ENCODE results near the gene HBE1. TPM values are rescaled to one million over a fixed set of nuclear protein-coding genes. Genes with fewer than 3 reads are reported as not detected.

HBE1 gene
- total and polyA plus RNA-seq, 7 donors: not detected

GRCh38 chr11:5282628-5283027 lies 12.9 kb upstream of the HBE1 start:
- intact Hi-C loops (cut with DNase I): no loop called here
- no peak for TF ChIP-seq CTCF (IDR thresholded peaks at IDR 0.05)
- 48 to 61% (median 60%) methylated on average over 2 of the region's 2 CpGs for WGBS, 3 donors

GRCh38 chr11:5281596-5281995 lies 11.9 kb upstream of the HBE1 start:
- no peak overlapping the region for H3K4me3 ChIP-seq
- no peak overlapping the region for H3K27ac ChIP-seq
- intact Hi-C loops (cut with DNase I): no loop called here
- no peak for DNase-seq
- no peak for ATAC-seq
- no peaks in the 10 kb centered on the region for H3K36me3 ChIP-seq (ENCODE audit: insufficient read depth in 1 of 2, low read depth in 1 of 2)
- no peaks in the 10 kb centered on the region for H3K27me3 ChIP-seq (ENCODE audit: insufficient read depth in 3 of 3, low read length in 2 of 3)
- H3K4me1 ChIP-seq: no peaks in the 10 kb centered on the region
- no peak for TF ChIP-seq CTCF (IDR thresholded peaks at IDR 0.05)
- no peaks in the 10 kb centered on the region for H3K9me3 ChIP-seq

More at GRCh38 chr11:5282628-5283027, 12.9 kb upstream of the HBE1 start:
- Histone ChIP-seq H3K4me3 (no peak overlapping the region), H3K27ac (no peak overlapping the region), H3K9me3 (no peaks in the 10 kb centered on the region), H3K4me1 (no peaks in the 10 kb centered on the region), H3K36me3 (ENCODE audit: insufficient read depth in 1 of 2, low read depth in 1 of 2) (no peaks in the 10 kb centered on the region), H3K27me3 (ENCODE audit: insufficient read depth in 3 of 3, low read length in 2 of 3) (no peaks in the 10 kb centered on the region)
- ATAC-seq (no peak), DNase-seq (no peak)

DNA sequence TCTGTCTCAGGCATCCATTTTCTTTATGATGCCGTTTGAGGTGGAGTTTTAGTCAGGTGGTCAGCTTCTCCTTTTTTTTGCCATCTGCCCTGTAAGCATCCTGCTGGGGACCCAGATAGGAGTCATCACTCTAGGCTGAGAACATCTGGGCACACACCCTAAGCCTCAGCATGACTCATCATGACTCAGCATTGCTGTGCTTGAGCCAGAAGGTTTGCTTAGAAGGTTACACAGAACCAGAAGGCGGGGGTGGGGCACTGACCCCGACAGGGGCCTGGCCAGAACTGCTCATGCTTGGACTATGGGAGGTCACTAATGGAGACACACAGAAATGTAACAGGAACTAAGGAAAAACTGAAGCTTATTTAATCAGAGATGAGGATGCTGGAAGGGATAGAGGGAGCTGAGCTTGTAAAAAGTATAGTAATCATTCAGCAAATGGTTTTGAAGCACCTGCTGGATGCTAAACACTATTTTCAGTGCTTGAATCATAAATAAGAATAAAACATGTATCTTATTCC lies 10.9 kb upstream of the HBE1 start:
- intact Hi-C loops (cut with DNase I): no loop called here
- peak; percentile 54 to 66 for DNase-seq

DNA sequence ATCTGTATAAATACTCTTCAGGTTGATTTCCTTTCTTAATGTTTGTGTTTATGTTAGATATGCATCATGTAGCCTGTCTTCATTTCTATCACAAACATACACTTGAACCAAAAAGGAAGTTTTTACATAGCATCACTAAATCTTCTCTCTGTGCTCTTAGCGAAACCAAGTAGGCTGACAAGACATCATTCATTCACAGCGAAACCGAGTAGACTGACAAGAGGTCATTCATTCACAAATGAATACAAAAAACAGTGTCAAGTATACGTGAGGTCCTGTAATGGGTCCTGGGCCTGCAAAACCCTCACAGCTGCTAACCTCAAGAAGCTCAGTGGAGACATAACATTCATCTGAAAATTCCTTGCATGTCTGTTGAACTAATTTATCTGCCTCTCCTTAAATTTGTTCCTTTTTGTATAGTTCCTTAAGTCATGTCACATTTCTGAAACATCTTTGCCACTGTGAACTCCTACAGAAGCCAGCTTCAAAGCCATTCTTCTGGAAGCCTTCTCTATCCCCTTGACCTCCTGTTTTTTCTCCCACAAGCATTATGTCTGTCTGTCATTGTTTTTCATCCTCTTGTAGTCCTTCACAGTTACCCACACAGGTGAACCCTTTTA lies 9.8 kb upstream of the HBE1 start:
- no peaks in the 10 kb centered on the region for H3K4me1 ChIP-seq

More for the DNA sequence above, 10.9 kb upstream of the HBE1 start:
- H3K4me1 ChIP-seq: no peaks in the 10 kb centered on the region
- H3K4me3 ChIP-seq: no peak overlapping the region
- peak in 3 of 4 donors; percentile 55 to 79 (median 56) for ATAC-seq
- WGBS, 3 donors: 51 to 64% (median 53%) methylated on average over 3 of the region's 3 CpGs
- no peaks in the 10 kb centered on the region for H3K36me3 ChIP-seq (ENCODE audit: insufficient read depth in 1 of 2, low read depth in 1 of 2)
- TF ChIP-seq CTCF (IDR thresholded peaks at IDR 0.05): no peak
- H3K27me3 ChIP-seq (ENCODE audit: insufficient read depth in 3 of 3, low read length in 2 of 3): no peaks in the 10 kb centered on the region
- no peaks in the 10 kb centered on the region for H3K9me3 ChIP-seq
- H3K27ac ChIP-seq: no peak overlapping the region

More for the DNA sequence above, 9.8 kb upstream of the HBE1 start:
- no peak for DNase-seq
- ATAC-seq: no peak
- intact Hi-C loops (cut with DNase I): no loop called here
- no peak for TF ChIP-seq CTCF (IDR thresholded peaks at IDR 0.05)
- no peak overlapping the region for H3K4me3 ChIP-seq
- no peaks in the 10 kb centered on the region for H3K36me3 ChIP-seq (ENCODE audit: insufficient read depth in 1 of 2, low read depth in 1 of 2)
- no peaks in the 10 kb centered on the region for H3K27me3 ChIP-seq (ENCODE audit: insufficient read depth in 3 of 3, low read length in 2 of 3)
- WGBS, 3 donors: 70 to 73% (median 72%) methylated on average over 4 of the region's 4 CpGs
- H3K9me3 ChIP-seq: no peaks in the 10 kb centered on the region
- no peak overlapping the region for H3K27ac ChIP-seq
